ENCODE measurements around the gene PRKAG2.
"Not testable (repeated sequence)": the region's sequence is repeated elsewhere in the genome, so short reads cannot be mapped to it uniquely, and the experiment has no call there.

Gene PRKAG2

GRCh38 chr7:151800391-151800790, 76.5 kb downstream of the PRKAG2 start:
- no peak for DNase-seq (ENCODE audit: low read depth)

GRCh38 chr7:151799506-151799905, 77.4 kb downstream of the PRKAG2 start:
- DNase-seq (ENCODE audit: low read depth) = no peak

GRCh38 chr7:151798851-151799448, 78.0 kb downstream of the PRKAG2 start:
- DNase-seq (ENCODE audit: low read depth) = no peak

- not testable (repeated sequence) for DNase-seq (ENCODE audit: low read depth)
These were observed 79.1 kb downstream of the PRKAG2 start for GRCh38 chr7:151797667-151798307.

GRCh38 chr7:151796871-151797537, 79.9 kb downstream of the PRKAG2 start:
- no peak for DNase-seq (ENCODE audit: low read depth)

GRCh38 chr7:151796091-151796870, 80.6 kb downstream of the PRKAG2 start:
- DNase-seq (ENCODE audit: low read depth) = no peak

GRCh38 chr7:151795168-151795811, 81.6 kb downstream of the PRKAG2 start:
- DNase-seq (ENCODE audit: low read depth) = peak; percentile 59

GRCh38 chr7:151794508-151795167, 82.3 kb downstream of the PRKAG2 start:
- DNase-seq (ENCODE audit: low read depth) = no peak

- no peak for DNase-seq (ENCODE audit: low read depth)
These were observed 82.9 kb downstream of the PRKAG2 start for GRCh38 chr7:151793991-151794507.

- DNase-seq (ENCODE audit: low read depth) = no peak
These were observed 83.4 kb downstream of the PRKAG2 start for GRCh38 chr7:151793531-151793951.

- no peak for DNase-seq (ENCODE audit: low read depth)
These were observed 84.3 kb downstream of the PRKAG2 start for GRCh38 chr7:151792636-151793035.

GRCh38 chr7:151792086-151792485, 84.8 kb downstream of the PRKAG2 start:
- DNase-seq (ENCODE audit: low read depth) = no peak

GRCh38 chr7:151790830-151791620, 85.9 kb downstream of the PRKAG2 start:
- DNase-seq (ENCODE audit: low read depth) = no peak

- no peak for DNase-seq (ENCODE audit: low read depth)
These were observed 86.7 kb downstream of the PRKAG2 start for GRCh38 chr7:151790095-151790829.

- DNase-seq (ENCODE audit: low read depth) = no peak
These were observed 87.5 kb downstream of the PRKAG2 start for GRCh38 chr7:151789380-151789947.

GRCh38 chr7:151787348-151787747, 89.6 kb downstream of the PRKAG2 start:
- DNase-seq (ENCODE audit: low read depth) = no peak

- no peak for DNase-seq (ENCODE audit: low read depth)
These were observed 90.0 kb downstream of the PRKAG2 start for GRCh38 chr7:151786936-151787335.

- no peak for DNase-seq (ENCODE audit: low read depth)
These were observed 90.7 kb downstream of the PRKAG2 start for GRCh38 chr7:151786241-151786640.

- no peak for DNase-seq (ENCODE audit: low read depth)
These were observed 91.3 kb downstream of the PRKAG2 start for GRCh38 chr7:151785681-151785965.
